Measurements from ENCODE around the gene TSC2. TPM values are rescaled to one million over a fixed set of nuclear protein-coding genes. Genes with fewer than 3 reads are reported as not detected.
"Not testable (repeated sequence)": the region's sequence is repeated elsewhere in the genome, so short reads cannot be mapped to it uniquely, and the experiment has no call there.

Gene TSC2
- total and polyA plus RNA-seq, 8 donors: 40.8 to 369 (median 76.0) TPM

- H3K27me3 ChIP-seq; H3K36me3 ChIP-seq; H3K9me3 ChIP-seq; intact Hi-C loops (cut with DNase I; ENCODE audit: low total_unique reads): not testable (repeated sequence)
- peak in 2 of 3 donors; percentile 36 to 92 for TF ChIP-seq POLR2AphosphoS5 (IDR thresholded peaks at IDR 0.05)
- Histone ChIP-seq H3K27ac (peak within 1 kb of the TSS; percentile 76 to 88 (median 85)), H3K4me3 (peak within 1 kb of the TSS; percentile 51 to 59 (median 56)), H3K4me1 (peaks cover 4 to 40% (median 22%) of the 10 kb centered on the region in 4 donors)
- 0 to 1% (median 1%) methylated on average over 13 to 61 of the region's 81 CpGs for WGBS, 5 donors
- peak; percentile 98 for DNase-seq
These were observed 88.1 kb downstream of the TSC2 start, which contains the start of gene PKD1 for GRCh38 chr16:2135770-2136490. PKD1 (minus strand) TSS chr16:2135898; CDS start chr16:2135689, 209 bp downstream.

Small RNAs within 50 kb of the gene (small RNA-seq; reads per million reads assigned to genes)
- 0 to 9.3 (median 6.5) reads per million in 4 donors for gene MIR1225
- 0 reads per million in 4 donors for gene MIR3180-5
- gene MIR4516: 0 reads per million in 4 donors
- 0 reads per million in 4 donors for gene RF00019
- gene RN7SL219P: 0 reads per million in 4 donors

Other genes with a start within 250 kb of the TSC2 start
- 100 to 1,000 TPM in 1 of 5 donors, 10 to 100 TPM in 4; 30.3 to 119 (median 64.8) TPM for gene HAGH, start 221.2 kb upstream of the TSC2 start, total RNA-seq
- 10 to 100 TPM; 64.9 to 80.2 (median 73.5) TPM for gene HAGH, start 221.2 kb upstream of the TSC2 start, polyA plus RNA-seq
- gene FAHD1, start 220.8 kb upstream of the TSC2 start, total RNA-seq: 100 to 1,000 TPM in 1 of 5 donors, 10 to 100 TPM in 4; 16.7 to 484 (median 36.6) TPM
- gene FAHD1, start 220.8 kb upstream of the TSC2 start, polyA plus RNA-seq: 10 to 100 TPM; 15.4 to 37.7 (median 22.8) TPM
- not detected for gene MEIOB, start 175.8 kb upstream of the TSC2 start, total RNA-seq
- gene MEIOB, start 175.8 kb upstream of the TSC2 start, polyA plus RNA-seq: under 1 TPM in 1 of 3 donors, not detected in 2; 0.13 TPM
- gene HS3ST6, start 129.6 kb upstream of the TSC2 start, total RNA-seq: not detected
- 1 to 10 TPM in 1 of 3 donors, not detected in 2; 1.6 TPM for gene HS3ST6, start 129.6 kb upstream of the TSC2 start, polyA plus RNA-seq
- 10 to 100 TPM in 3 of 5 donors, 1 to 10 TPM in 1, not detected in 1; 6.2 to 61.1 (median 16.3) TPM for gene MSRB1, start 104.8 kb upstream of the TSC2 start, total RNA-seq
- 10 to 100 TPM; 31.2 to 68.5 (median 48.9) TPM for gene MSRB1, start 104.8 kb upstream of the TSC2 start, polyA plus RNA-seq
- gene RPL3L, start 93.3 kb upstream of the TSC2 start, total RNA-seq: not detected
- under 1 TPM in 2 of 3 donors, not detected in 1; 0.05 to 0.19 TPM for gene RPL3L, start 93.3 kb upstream of the TSC2 start, polyA plus RNA-seq
- 100 to 1,000 TPM in 1 of 5 donors, 10 to 100 TPM in 4; 28.6 to 119 (median 57.5) TPM for gene NDUFB10, start 88.4 kb upstream of the TSC2 start, total RNA-seq
- gene NDUFB10, start 88.4 kb upstream of the TSC2 start, polyA plus RNA-seq: 100 to 1,000 TPM; 242 to 285 (median 253) TPM
- 1,000 to 10,000 TPM in 4 of 5 donors, 100 to 1,000 TPM in 1; 997 to 2,615 (median 1,653) TPM for gene RPS2, start 83.2 kb upstream of the TSC2 start, total RNA-seq
- gene RPS2, start 83.2 kb upstream of the TSC2 start, polyA plus RNA-seq: 1,000 to 10,000 TPM; 2,720 to 4,842 (median 2,788) TPM
- not detected for gene RNF151, start 81.1 kb upstream of the TSC2 start, total RNA-seq
- not detected for gene RNF151, start 81.1 kb upstream of the TSC2 start, polyA plus RNA-seq
- gene TBL3, start 75.9 kb upstream of the TSC2 start, total RNA-seq: 100 to 1,000 TPM in 1 of 5 donors, 10 to 100 TPM in 3, 1 to 10 TPM in 1; 9.4 to 174 (median 26.3) TPM
- 10 to 100 TPM; 32.7 to 52.7 (median 48.9) TPM for gene TBL3, start 75.9 kb upstream of the TSC2 start, polyA plus RNA-seq
- 10 to 100 TPM in 1 of 5 donors, not detected in 4; 58.2 TPM for gene NOXO1, start 66.5 kb upstream of the TSC2 start, total RNA-seq
- gene NOXO1, start 66.5 kb upstream of the TSC2 start, polyA plus RNA-seq: 1 to 10 TPM; 1.2 to 3.4 (median 2.6) TPM
- 100 to 1,000 TPM in 1 of 5 donors, 10 to 100 TPM in 1, 1 to 10 TPM in 3; 3.1 to 313 (median 9.9) TPM for gene GFER, start 63.8 kb upstream of the TSC2 start, total RNA-seq
- 10 to 100 TPM; 31.2 to 50.6 (median 36.1) TPM for gene GFER, start 63.8 kb upstream of the TSC2 start, polyA plus RNA-seq
- 1 to 10 TPM in 1 of 5 donors, not detected in 4; 1.7 TPM for gene SYNGR3, start 58.0 kb upstream of the TSC2 start, total RNA-seq
- gene SYNGR3, start 58.0 kb upstream of the TSC2 start, polyA plus RNA-seq: 1 to 10 TPM in 1 of 3 donors, not detected in 2; 1.3 TPM
- 10 to 100 TPM; 16.3 to 86.2 (median 34.8) TPM for gene ZNF598, start 38.2 kb upstream of the TSC2 start, total RNA-seq
- gene ZNF598, start 38.2 kb upstream of the TSC2 start, polyA plus RNA-seq: 10 to 100 TPM; 21.1 to 31.0 (median 21.4) TPM
- under 1 TPM in 1 of 5 donors, not detected in 4; 0.55 TPM for gene NPW, start 28.2 kb upstream of the TSC2 start, total RNA-seq
- 10 to 100 TPM in 1 of 3 donors, 1 to 10 TPM in 2; 1.6 to 12.4 (median 2.4) TPM for gene NPW, start 28.2 kb upstream of the TSC2 start, polyA plus RNA-seq
- 100 to 1,000 TPM in 2 of 5 donors, 10 to 100 TPM in 3; 17.4 to 201 (median 95.5) TPM for gene NHERF2, start 21.1 kb upstream of the TSC2 start, total RNA-seq
- gene NHERF2, start 21.1 kb upstream of the TSC2 start, polyA plus RNA-seq: 100 to 1,000 TPM in 2 of 3 donors, 10 to 100 TPM in 1; 65.4 to 236 (median 157) TPM
- gene NTHL1, start 151 bp upstream of the TSC2 start, total RNA-seq: 100 to 1,000 TPM in 2 of 5 donors, 1 to 10 TPM in 3; 2.3 to 663 (median 9.5) TPM
- 10 to 100 TPM; 29.2 to 40.6 (median 36.6) TPM for gene NTHL1, start 151 bp upstream of the TSC2 start, polyA plus RNA-seq
- gene PKD1, start 87.9 kb downstream of the TSC2 start, total RNA-seq: 100 to 1,000 TPM in 3 of 5 donors, 10 to 100 TPM in 2; 88.5 to 776 (median 459) TPM
- gene PKD1, start 87.9 kb downstream of the TSC2 start, polyA plus RNA-seq: 10 to 100 TPM; 10.4 to 58.9 (median 22.7) TPM
- 100 to 1,000 TPM in 1 of 5 donors, 10 to 100 TPM in 1, not detected in 3; 27.2 to 114 TPM for gene RAB26, start 100.6 kb downstream of the TSC2 start, total RNA-seq
- gene RAB26, start 100.6 kb downstream of the TSC2 start, polyA plus RNA-seq: 10 to 100 TPM; 15.1 to 63.4 (median 20.3) TPM
- 100 to 1,000 TPM in 1 of 5 donors, 10 to 100 TPM in 4; 20.9 to 204 (median 58.9) TPM for gene TRAF7, start 107.8 kb downstream of the TSC2 start, total RNA-seq
- gene TRAF7, start 107.8 kb downstream of the TSC2 start, polyA plus RNA-seq: 10 to 100 TPM; 27.1 to 39.5 (median 37.3) TPM
- gene CASKIN1, start 148.6 kb downstream of the TSC2 start, total RNA-seq: under 1 TPM in 1 of 5 donors, not detected in 4; 0.73 TPM
- under 1 TPM; 0.15 to 0.55 (median 0.19) TPM for gene CASKIN1, start 148.6 kb downstream of the TSC2 start, polyA plus RNA-seq
- gene MLST8, start 157.5 kb downstream of the TSC2 start, total RNA-seq: 100 to 1,000 TPM in 1 of 5 donors, 10 to 100 TPM in 3, 1 to 10 TPM in 1; 7.5 to 235 (median 56.2) TPM
- 10 to 100 TPM; 46.8 to 68.1 (median 55.3) TPM for gene MLST8, start 157.5 kb downstream of the TSC2 start, polyA plus RNA-seq
- gene BRICD5, start 162.9 kb downstream of the TSC2 start, total RNA-seq: 10 to 100 TPM in 4 of 5 donors, 1 to 10 TPM in 1; 2.6 to 78.8 (median 16.5) TPM
- 1 to 10 TPM; 4.2 to 6.5 (median 6.3) TPM for gene BRICD5, start 162.9 kb downstream of the TSC2 start, polyA plus RNA-seq
- 10 to 100 TPM in 4 of 5 donors, 1 to 10 TPM in 1; 9.4 to 90.4 (median 15.9) TPM for gene PGP, start 166.9 kb downstream of the TSC2 start, total RNA-seq
- 10 to 100 TPM in 2 of 3 donors, 1 to 10 TPM in 1; 9.3 to 11.0 (median 10.0) TPM for gene PGP, start 166.9 kb downstream of the TSC2 start, polyA plus RNA-seq
- 100 to 1,000 TPM in 1 of 5 donors, 10 to 100 TPM in 4; 12.7 to 114 (median 64.5) TPM for gene E4F1, start 175.6 kb downstream of the TSC2 start, total RNA-seq
- gene E4F1, start 175.6 kb downstream of the TSC2 start, polyA plus RNA-seq: 10 to 100 TPM; 21.4 to 25.2 (median 23.8) TPM
- gene DNASE1L2, start 188.5 kb downstream of the TSC2 start, total RNA-seq: not detected
- under 1 TPM in 2 of 3 donors, not detected in 1; 0.68 to 0.90 TPM for gene DNASE1L2, start 188.5 kb downstream of the TSC2 start, polyA plus RNA-seq
- 100 to 1,000 TPM in 3 of 5 donors, 10 to 100 TPM in 2; 20.4 to 234 (median 113) TPM for gene ECI1, start 203.6 kb downstream of the TSC2 start, total RNA-seq
- 100 to 1,000 TPM in 2 of 3 donors, 10 to 100 TPM in 1; 84.3 to 109 (median 106) TPM for gene ECI1, start 203.6 kb downstream of the TSC2 start, polyA plus RNA-seq
- 100 to 1,000 TPM in 4 of 5 donors, 10 to 100 TPM in 1; 72.7 to 162 (median 116) TPM for gene RNPS1, start 220.1 kb downstream of the TSC2 start, total RNA-seq
- 100 to 1,000 TPM in 1 of 3 donors, 10 to 100 TPM in 2; 80.9 to 127 (median 99.2) TPM for gene RNPS1, start 220.1 kb downstream of the TSC2 start, polyA plus RNA-seq